ENCODE measurements around the gene RPTOR.

DNA sequence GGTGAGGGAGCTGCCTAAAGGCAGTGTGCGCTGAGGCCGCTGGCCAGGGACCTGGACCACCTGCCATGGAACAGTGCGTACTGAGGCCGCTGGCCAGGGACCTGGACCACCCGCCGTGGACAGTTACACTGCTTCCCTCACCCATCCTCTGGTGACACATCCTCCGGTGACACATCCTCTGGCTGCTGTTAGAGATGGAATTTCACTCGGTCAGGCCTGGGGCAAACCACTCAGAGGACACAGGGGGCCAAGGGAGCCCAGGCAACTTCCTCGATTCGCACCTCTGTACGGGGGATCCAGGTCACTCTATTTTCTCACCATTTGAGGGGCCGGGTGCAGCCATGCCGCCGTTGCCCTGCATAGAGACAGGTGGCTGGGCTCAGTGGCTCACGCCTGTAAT lies 32.4 kb upstream of the RPTOR start:
- TF ChIP-seq EZH2 (IDR thresholded peaks at IDR 0.05) = no peak
- TF ChIP-seq POLR2AphosphoS5 (IDR thresholded peaks at IDR 0.05; ENCODE audit: borderline replicate concordance, low read depth, low read length) = no peak
- no peak for TF ChIP-seq FOXP2 (optimal IDR thresholded peaks at IDR 0.05; ENCODE audit: control extremely low read depth, extremely low read length, insufficient read depth)
